Activated CD8-positive, alpha-beta memory T cell treated with anti-CD3 and anti-CD28 coated beads, Interleukin-2, amount 50 U/mL, for 24 hours (primary cell): ENCODE data around the gene ADGRL3.
"Not testable (repeated sequence)": the region's sequence is repeated elsewhere in the genome, so short reads cannot be mapped to it uniquely, and the experiment has no call there.

Experiments used
- DNase-seq: peaks from one replicate; pipeline ENCODE4 v3.0.0-alpha.2; 2020; ENCODE audit errors: extremely low read depth

Gene ADGRL3

GRCh38 chr4:61493470-61493869 lies 293.3 kb downstream of the ADGRL3 start:
- no peak for DNase-seq

- no peak for DNase-seq
Observed at GRCh38 chr4:61500883-61501282, 300.8 kb downstream of the ADGRL3 start.

GRCh38 chr4:61501812-61502211 lies 301.7 kb downstream of the ADGRL3 start:
- DNase-seq = no peak

GRCh38 chr4:61505773-61506685 lies 305.9 kb downstream of the ADGRL3 start:
- DNase-seq = no peak

DNA sequence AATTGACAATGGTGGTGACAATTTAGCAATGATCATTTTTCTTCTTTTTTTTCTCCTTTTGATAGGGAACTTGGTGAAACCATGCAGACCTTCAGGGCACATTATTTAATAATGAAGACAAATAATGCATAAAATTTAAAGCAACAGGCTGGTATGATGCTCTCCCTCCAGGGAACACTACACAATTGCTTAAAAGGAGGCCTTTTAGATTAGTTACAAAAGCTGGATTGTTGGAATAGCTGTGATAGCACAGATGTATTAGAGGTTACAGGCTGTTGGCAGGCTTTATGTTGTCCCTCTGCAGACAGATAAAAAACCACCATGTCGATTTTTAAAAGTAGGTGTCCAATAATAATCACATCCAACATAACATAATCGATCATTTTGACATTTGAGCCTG lies 307.0 kb downstream of the ADGRL3 start:
- DNase-seq = no peak

- not testable (repeated sequence) for DNase-seq
Observed at GRCh38 chr4:61509721-61510241, 309.7 kb downstream of the ADGRL3 start.

GRCh38 chr4:61511716-61512488 lies 311.8 kb downstream of the ADGRL3 start:
- DNase-seq = no peak

- no peak for DNase-seq
Observed at GRCh38 chr4:61514991-61515390, 314.9 kb downstream of the ADGRL3 start.

GRCh38 chr4:61517144-61517543 lies 317.0 kb downstream of the ADGRL3 start:
- no peak for DNase-seq

DNA sequence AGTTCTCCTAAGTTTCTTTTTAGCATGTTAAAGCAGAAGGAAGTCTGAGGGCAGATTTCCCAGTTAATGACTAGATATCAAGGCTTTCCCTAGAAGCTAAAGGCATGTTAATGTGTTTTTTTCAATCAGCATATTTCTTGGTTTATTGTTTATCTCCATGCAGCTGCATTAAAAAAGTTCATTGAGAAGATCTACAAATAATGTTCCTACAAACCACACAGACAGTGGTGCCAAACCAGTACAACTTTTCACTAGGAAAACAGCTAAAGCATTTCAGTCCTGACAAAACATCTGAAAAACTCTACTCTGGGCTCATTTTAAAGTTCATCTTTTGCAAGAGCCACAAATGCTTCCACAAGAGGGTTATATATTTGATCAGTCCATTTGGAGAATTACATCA lies 320.0 kb downstream of the ADGRL3 start:
- no peak for DNase-seq

- no peak for DNase-seq
Observed at GRCh38 chr4:61520681-61521160, 320.6 kb downstream of the ADGRL3 start.

DNA sequence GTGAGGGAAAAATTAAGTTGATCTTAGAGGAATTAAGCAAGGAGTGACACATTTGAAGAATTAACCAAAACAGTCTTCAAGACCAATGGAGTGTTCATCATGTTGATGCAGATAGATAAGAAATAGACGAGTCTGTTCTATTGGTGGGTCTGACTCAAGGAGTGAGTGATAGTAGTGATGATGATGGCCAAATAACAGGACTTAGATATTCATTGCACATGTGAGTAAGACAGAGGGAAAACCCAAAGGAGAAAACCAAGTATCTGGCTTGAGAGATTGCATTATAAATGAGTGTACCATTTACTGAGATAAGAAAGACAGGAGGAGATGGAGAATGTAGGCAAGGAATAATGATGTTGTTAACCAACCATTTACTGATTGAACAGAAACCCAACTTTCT lies 321.3 kb downstream of the ADGRL3 start:
- no peak for DNase-seq

DNA sequence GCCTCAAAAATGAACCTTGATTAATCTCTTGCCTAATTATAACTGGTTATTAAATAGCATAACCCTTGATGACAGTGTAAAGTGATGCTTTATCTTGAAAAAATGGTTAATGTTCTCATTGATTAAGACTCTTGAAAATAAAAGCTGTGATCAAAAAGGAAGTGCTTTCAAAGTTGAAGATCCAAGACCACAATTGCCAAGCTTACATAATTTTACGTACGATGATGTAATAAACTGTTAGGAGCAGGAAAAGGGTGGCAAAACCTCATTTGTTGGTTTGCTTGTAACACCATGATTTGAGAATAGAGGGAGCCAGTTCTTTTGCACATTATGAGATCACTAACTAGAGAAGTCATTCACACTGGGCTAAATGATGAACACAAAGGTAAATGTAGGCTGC lies 322.2 kb downstream of the ADGRL3 start:
- no peak for DNase-seq

GRCh38 chr4:61527888-61528287 lies 327.8 kb downstream of the ADGRL3 start:
- no peak for DNase-seq

DNA sequence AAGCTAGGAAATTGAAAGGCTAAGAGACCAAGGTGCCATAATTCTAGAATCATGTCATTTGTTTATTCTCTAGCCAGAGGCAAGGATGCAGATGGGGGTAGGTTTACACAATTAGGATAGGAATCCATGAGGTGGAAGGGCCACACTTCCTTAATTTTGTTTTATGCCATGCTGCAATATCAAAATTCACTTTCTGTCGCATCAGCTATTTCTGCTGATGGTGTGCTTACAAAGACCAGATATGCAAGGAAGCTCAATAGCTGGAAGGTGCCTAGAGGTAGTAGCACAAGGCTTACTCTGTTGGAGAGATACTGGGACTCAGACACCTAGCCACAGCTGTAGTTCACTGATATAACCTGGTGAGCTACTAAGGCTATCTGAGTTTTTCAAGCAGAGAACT lies 328.5 kb downstream of the ADGRL3 start:
- DNase-seq = no peak

- DNase-seq = no peak
Observed at GRCh38 chr4:61531188-61531587, 331.1 kb downstream of the ADGRL3 start.

DNA sequence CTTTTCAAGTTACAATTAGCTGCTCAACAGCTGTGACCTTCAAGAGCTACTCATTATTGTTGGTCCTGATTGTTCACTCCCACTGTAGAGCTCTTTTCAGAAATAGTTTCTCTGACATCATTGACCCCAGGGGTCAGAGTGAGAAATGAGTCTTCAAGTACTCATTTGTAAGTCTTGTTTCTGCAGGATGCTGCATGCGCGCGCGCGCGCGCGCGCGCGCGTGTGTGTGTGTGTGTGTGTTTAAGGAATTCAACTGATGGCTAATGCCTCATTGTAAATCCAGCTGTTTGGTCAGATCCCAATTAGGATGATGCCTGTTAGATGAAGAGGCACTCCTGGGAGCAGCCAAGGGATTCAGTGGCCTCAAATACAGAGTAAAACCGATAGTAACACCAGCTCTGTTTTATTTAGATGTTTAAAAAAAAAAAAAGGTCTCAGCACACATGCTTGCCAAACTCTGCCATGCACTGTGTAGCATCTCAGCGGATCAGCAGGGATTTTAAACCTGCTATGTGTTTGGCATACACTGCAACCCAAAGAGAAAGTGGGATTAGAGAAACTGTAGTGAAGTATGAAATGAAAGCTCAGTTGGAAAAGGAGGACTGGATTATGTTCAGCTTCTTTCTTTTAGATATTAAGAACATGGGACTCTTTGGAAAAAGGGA lies 332.3 kb downstream of the ADGRL3 start:
- DNase-seq = no peak

GRCh38 chr4:61533140-61533539 lies 333.0 kb downstream of the ADGRL3 start:
- no peak for DNase-seq

GRCh38 chr4:61540944-61541343 lies 340.8 kb downstream of the ADGRL3 start:
- no peak for DNase-seq

DNA sequence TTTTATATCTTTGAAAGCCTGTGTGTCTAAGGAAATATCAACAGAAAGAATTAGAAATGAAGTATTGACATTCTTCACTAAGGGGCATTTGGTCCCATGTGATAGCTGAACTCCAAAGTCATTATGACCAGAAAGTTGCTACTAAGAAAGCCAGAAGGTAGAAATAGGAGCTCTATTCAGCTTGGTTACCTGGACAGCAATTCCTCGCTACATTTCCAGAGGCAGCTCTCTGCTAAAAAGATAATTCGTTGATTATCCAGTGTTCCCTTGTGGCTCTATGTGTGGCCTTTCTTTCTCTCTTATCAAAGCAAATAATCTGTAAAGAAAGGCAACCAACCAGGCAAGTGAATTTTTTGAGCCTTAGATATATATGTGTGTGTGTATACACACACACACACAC lies 341.3 kb downstream of the ADGRL3 start:
- DNase-seq = no peak

DNA sequence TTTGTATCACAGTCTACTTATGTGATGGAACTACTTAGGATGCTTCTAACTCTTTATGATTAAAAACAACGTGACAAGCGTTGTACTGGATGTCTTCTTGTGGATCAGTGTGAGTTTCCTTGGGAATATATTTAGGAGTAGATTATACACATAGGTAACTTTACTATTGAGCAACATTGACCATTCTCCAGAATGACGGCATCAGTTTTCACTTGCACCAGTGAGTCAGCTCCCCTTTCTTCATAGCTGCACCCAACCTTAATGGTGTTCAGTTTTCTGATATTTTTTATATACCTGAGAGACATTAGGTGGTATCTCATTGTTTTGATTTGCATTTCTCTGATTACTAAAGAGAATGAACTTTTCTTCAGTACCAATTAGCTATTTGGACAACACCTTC lies 343.9 kb downstream of the ADGRL3 start:
- no peak for DNase-seq

DNA sequence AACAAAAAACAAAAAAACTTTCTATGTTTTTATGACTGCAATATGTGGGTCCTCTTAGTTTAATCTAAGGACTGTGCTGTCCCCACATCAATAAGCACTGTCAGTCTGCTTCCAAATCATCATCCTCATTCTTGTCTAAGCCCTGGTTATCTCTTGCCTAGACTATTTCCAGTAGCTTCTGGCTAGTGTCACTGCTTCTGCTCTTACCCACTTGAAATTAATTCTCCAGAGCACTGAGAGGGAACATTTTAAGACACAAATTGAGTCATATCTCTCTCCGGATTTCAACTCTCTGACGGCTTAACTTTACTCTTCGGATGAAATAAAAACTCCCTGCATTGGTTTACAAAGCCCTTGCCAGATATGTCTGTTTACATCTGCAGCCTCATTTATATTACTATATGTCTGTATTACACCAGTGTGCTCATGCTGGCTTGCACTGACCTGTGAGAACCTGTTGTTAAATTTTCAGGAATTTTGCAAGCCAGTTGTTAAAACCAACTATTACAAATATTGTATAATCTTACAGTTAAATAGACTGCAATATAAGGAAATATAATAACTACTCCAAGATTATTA lies 345.9 kb downstream of the ADGRL3 start:
- DNase-seq = no peak
